GM12865 (cell line): Measurements from ENCODE around the gene PAK6.

Experiments
- DNase-seq: peaks from one replicate; pipeline ENCODE4 v3.0.0; 2010; ENCODE audit warnings: low read depth
- H3K4me3 ChIP-seq: 2 replicates; pipeline ENCODE4 v1.5.1; 2011; ENCODE audit warnings: mild to moderate bottlenecking, low read depth, low read length, control low read depth
- TF ChIP-seq, protein P1 (sequence below): IDR thresholded peaks from 2 replicates; pipeline ENCODE4 v1.5.1; 2011; ENCODE audit warnings: low read length, control low read depth, low read depth, inconsistent platforms; ENCODE audit not compliant: insufficient read depth; ENCODE audit errors: missing control alignments

The PAK6 gene

DNA sequence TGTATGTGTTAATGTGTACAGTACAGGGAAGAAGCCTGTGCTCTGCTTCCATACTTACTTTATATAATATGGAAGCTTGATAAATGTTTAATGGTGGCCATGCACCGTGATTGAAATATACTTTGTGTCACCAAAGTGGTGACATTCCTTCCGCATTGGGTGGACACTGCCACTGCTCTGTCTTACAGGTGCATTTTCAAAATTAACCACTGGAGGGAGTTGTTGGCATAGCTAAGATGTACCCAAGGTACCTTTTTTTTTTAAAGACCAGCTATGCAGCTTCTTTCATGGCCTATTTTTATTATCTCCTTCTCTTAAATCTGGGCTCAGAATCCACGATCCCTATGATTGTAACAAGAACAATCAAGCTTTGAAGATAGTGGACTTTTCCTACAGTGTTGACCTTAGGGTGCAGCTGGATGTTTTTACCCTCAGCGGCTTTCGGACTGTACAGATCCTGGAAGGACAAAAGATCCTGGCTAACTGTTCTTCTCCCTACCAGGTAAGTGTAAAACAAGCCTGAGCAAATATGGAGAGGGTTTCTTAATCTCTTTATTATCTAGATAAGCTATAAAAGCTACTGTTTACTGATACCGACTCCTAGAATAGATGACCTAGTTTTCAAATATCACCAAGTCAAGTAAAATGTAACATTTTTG lies 21.6 kb upstream of the PAK6 start:
- no peak overlapping the region for H3K4me3 ChIP-seq
- DNase-seq: peak; percentile 84
- TF ChIP-seq, protein P1, sequence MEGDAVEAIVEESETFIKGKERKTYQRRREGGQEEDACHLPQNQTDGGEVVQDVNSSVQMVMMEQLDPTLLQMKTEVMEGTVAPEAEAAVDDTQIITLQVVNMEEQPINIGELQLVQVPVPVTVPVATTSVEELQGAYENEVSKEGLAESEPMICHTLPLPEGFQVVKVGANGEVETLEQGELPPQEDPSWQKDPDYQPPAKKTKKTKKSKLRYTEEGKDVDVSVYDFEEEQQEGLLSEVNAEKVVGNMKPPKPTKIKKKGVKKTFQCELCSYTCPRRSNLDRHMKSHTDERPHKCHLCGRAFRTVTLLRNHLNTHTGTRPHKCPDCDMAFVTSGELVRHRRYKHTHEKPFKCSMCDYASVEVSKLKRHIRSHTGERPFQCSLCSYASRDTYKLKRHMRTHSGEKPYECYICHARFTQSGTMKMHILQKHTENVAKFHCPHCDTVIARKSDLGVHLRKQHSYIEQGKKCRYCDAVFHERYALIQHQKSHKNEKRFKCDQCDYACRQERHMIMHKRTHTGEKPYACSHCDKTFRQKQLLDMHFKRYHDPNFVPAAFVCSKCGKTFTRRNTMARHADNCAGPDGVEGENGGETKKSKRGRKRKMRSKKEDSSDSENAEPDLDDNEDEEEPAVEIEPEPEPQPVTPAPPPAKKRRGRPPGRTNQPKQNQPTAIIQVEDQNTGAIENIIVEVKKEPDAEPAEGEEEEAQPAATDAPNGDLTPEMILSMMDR: peak; percentile 64

DNA sequence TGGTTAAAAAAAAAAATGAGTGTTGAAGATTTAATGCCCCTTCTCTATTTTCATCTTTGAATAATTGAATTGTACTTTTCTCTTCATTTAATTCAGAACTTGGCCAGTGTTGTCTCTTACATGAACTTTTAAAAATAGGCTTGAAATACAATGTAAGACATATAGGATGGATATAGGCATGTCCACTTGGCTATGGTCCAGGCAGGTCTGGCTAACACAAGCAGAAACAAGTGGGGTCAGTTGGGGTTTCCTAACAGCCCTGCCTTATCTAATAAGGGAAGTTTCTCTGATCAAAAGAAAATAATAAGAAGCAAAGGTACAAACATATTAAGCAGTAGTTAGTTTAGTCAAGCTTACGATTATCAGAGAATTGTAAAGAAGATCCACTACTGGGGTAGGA lies 19.1 kb upstream of the PAK6 start:
- DNase-seq: no peak
- no peak overlapping the region for H3K4me3 ChIP-seq
- TF ChIP-seq, protein P1: no peak

DNA sequence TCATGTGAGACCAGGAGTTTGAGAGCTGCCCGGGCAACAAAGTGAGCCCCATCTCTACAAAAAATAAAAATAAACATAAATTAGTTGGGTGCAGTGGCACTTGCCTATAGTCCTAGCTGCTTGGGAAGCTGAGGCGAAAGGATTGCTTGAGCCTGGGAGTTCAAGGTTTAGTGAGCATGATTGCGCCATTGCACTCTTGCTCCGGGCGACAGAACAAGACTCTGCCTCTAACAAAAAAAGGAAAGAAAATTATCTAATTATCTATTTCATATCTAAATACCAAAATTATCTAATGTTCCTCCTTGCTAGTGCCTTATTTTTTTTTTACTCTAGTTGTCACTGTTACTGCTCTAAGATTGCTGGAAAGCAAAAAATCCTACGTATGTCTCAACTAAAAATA lies 16.7 kb upstream of the PAK6 start:
- no peak overlapping the region for H3K4me3 ChIP-seq
- DNase-seq: no peak
- TF ChIP-seq, protein P1: no peak

DNA sequence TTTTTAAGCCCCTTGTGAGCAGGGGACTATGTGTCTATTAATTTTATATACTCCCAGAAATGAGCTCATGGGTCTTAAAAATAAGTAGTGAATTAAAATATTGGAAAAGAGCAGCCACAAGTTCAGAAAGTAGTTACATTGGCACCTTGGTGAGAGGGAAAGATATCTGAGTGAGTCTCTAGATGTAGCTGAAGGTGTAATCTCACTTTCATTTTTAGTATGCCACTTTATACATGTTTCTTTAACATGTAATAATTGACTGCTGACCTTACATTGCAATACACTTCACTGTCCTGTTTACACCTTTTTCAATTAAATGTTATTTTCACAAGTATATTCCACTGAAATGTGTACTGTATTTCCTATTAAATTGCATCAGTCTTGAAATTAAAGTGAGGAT lies 12.1 kb upstream of the PAK6 start:
- TF ChIP-seq, protein P1: no peak
- DNase-seq: peak; percentile 19
- no peak overlapping the region for H3K4me3 ChIP-seq

DNA sequence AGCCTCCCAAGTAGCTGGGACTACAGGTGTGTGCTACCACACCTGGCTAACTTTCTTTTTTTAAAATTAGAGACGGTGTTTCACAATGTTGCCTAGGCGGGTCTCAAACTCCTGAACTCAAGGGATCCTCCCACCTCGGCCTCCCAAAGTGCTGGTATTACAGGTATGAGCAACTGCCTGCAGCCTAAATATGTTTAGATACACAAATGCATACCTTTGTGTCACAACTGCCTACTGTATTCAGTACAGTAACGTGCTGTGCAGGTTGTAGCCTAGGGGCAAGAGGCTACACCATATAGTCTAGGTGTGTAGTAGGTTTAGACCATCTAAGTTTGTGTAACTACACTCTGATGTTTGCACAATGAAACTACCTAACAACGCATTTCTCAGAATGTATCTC lies 9.5 kb upstream of the PAK6 start:
- DNase-seq: no peak
- H3K4me3 ChIP-seq: no peak overlapping the region
- TF ChIP-seq, protein P1: no peak

DNA sequence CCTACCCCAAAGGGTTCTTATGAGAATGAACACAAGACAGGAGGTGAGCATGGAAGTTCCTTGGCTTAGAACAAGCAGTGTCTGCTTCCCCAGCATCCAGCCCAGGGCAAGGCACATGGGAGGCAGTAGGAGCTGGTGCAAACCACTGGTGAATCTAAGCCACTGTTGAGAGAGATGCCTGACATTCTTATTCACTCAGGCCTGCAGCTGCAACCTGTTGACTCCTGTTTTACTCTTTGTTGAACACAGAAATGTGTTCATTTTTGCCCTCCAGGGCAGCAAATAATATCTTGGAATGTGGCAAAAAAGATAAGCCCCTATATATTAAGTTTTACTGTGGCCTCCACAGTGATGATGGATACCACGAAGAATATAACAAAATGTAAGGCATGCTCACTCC lies 8.9 kb upstream of the PAK6 start:
- H3K4me3 ChIP-seq: no peak overlapping the region
- no peak for DNase-seq
- TF ChIP-seq, protein P1: no peak

DNA sequence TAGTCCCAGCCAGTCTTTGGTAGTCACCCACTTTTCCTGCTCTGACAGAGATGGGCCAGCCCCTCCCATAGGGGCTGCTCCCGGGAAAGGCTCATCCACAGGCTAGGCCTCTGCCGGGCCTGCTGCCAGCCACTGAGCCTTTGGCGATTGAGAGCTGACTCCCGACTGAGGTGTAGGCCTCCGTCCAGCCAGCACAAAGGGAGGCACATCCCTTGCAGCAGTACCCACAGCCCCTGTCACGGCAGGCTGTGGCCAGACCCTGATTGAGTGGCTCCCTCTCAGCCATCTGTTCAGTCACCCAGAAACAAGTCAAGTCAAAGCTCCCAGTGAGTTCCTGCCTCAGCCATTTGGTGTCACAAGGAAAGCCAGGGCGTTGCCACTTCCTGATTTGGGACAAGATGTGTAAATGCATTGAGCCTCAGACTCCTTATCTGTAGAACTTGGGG lies 6.2 kb upstream of the PAK6 start:
- TF ChIP-seq, protein P1: no peak

More for the DNA sequence above, 6.2 kb upstream of the PAK6 start:
- no peak overlapping the region for H3K4me3 ChIP-seq
- no peak for DNase-seq
